HEK293 (cell line): ENCODE measurements around the gene NTSR2.

Experiments used
- CTCF ChIA-PET: fragments of 350-600 bp; formaldehyde crosslinking; extraction: SDS; loops from one replicate; lab custom pipeline; 2021; ENCODE audit warnings: antibody characterized with exemption; lab: Yijun Ruan, JAX
- POLR2A ChIA-PET: fragments of 300-600 bp; formaldehyde crosslinking; extraction: SDS; loops from one replicate; lab custom pipeline; 2020; ENCODE audit warnings: antibody characterized with exemption, inconsistent platforms; lab: Yijun Ruan, JAX
- H3K27ac ChIP-seq: fragments of 200-500 bp; sonication (Bioruptor generic); 2 replicates; pipeline ENCODE4 v1.5.1; 2014; ENCODE audit warnings: low read depth, low read length, control low read depth, inconsistent platforms; ENCODE audit errors: extremely low read depth
- H3K36me3 ChIP-seq, 2 experiments: fragments of 200-500 bp in 1 of 2; sonication (Bioruptor generic) in 1 of 2; 1 replicate in 1 of 2; 2 replicates in 1 of 2; pipeline ENCODE4 v1.5.1; 2014 to 2017; ENCODE audit warnings: inconsistent platforms in 2 of 2, low read length in 2 of 2; ENCODE audit not compliant: control insufficient read depth in 2 of 2, insufficient read depth in 1 of 2
- H3K4me1 ChIP-seq: fragments of 200-500 bp; sonication (Bioruptor generic); 2 replicates; pipeline ENCODE4 v1.5.1; 2014; ENCODE audit warnings: mild to moderate bottlenecking, low read length, inconsistent platforms; ENCODE audit not compliant: control insufficient read depth, insufficient read depth
- H3K4me3 ChIP-seq: 2 replicates; pipeline ENCODE4 v1.5.1; 2011; ENCODE audit warnings: low read depth, mild to moderate bottlenecking, control low read depth, low read length, moderate library complexity
- H3K9me3 ChIP-seq: fragments of 200-500 bp; sonication (Bioruptor generic); 2 replicates; pipeline ENCODE4 v1.5.1; 2014; ENCODE audit warnings: low read depth, low read length, inconsistent platforms; ENCODE audit not compliant: control insufficient read depth, insufficient read depth
- BCL11A ChIP-seq: fragments of 450-650 bp; formaldehyde crosslinking; IDR thresholded peaks from 2 replicates; pipeline ENCODE4 v1.5.1; 2016; ENCODE audit warnings: low read depth, missing biosample characterization, missing genetic modification characterization
- GLIS2 ChIP-seq: fragments of 450-650 bp; formaldehyde crosslinking; IDR thresholded peaks from 2 replicates; pipeline ENCODE4 v1.5.1; 2016; ENCODE audit warnings: missing biosample characterization, missing genetic modification characterization
- KLF10 ChIP-seq: fragments of 450-650 bp; IDR thresholded peaks from 2 replicates; pipeline ENCODE4 v1.5.1; 2018; ENCODE audit warnings: missing biosample characterization, mild to moderate bottlenecking, missing genetic modification characterization
- SALL2 ChIP-seq: fragments of 450-650 bp; formaldehyde crosslinking; IDR thresholded peaks from 2 replicates; pipeline ENCODE4 v1.5.0; 2017; ENCODE audit warnings: missing biosample characterization, mild to moderate bottlenecking, missing genetic modification characterization, borderline replicate concordance
- ZBTB17 ChIP-seq: fragments of 450-650 bp; formaldehyde crosslinking; IDR thresholded peaks from 2 replicates; pipeline ENCODE4 v1.5.1; 2016; ENCODE audit warnings: missing biosample characterization, missing genetic modification characterization
- ZNF274 ChIP-seq, 2 experiments: fragments of 200-500 bp in 1 of 2; fragments of 450-650 bp in 1 of 2; sonication (Bioruptor generic) in 1 of 2; formaldehyde crosslinking in 1 of 2; IDR thresholded peaks; 2 replicates each; pipeline versions ENCODE4 v1.5.1 to v1.6.1; 2014 to 2016; ENCODE audit warnings: borderline replicate concordance in 1 of 2, inconsistent platforms in 1 of 2, low read length in 1 of 2, missing biosample characterization in 1 of 2, missing genetic modification characterization in 1 of 2
- ZNF311 ChIP-seq: fragments of 450-650 bp; formaldehyde crosslinking; IDR thresholded peaks from 2 replicates; pipeline ENCODE4 v1.5.1; 2017; ENCODE audit warnings: missing biosample characterization, missing genetic modification characterization, borderline replicate concordance
- ZNF354C ChIP-seq: fragments of 450-650 bp; formaldehyde crosslinking; IDR thresholded peaks from 2 replicates; pipeline ENCODE4 v1.5.1; 2016; ENCODE audit warnings: missing biosample characterization, missing genetic modification characterization, low read depth, borderline replicate concordance
- ZNF366 ChIP-seq: fragments of 450-650 bp; formaldehyde crosslinking; conservative IDR thresholded peaks from 2 replicates; pipeline ENCODE4 v1.5.1; 2016; ENCODE audit warnings: missing biosample characterization, missing genetic modification characterization
- ZNF37A ChIP-seq: fragments of 450-650 bp; IDR thresholded peaks from 2 replicates; pipeline ENCODE4 v1.5.1; 2018; ENCODE audit warnings: missing biosample characterization, missing genetic modification characterization
- ZNF501 ChIP-seq: fragments of 450-650 bp; formaldehyde crosslinking; IDR thresholded peaks from 2 replicates; pipeline ENCODE4 v1.5.1; 2016; ENCODE audit warnings: missing biosample characterization, missing genetic modification characterization
- ZNF544 ChIP-seq: fragments of 450-650 bp; formaldehyde crosslinking; IDR thresholded peaks from 2 replicates; pipeline ENCODE4 v1.5.0; 2017; ENCODE audit warnings: missing biosample characterization, missing genetic modification characterization
- ZNF610 ChIP-seq: fragments of 450-650 bp; formaldehyde crosslinking; IDR thresholded peaks from 2 replicates; pipeline ENCODE4 v1.5.1; 2016; ENCODE audit warnings: missing biosample characterization, missing genetic modification characterization, borderline replicate concordance
- ZNF830 ChIP-seq: fragments of 450-650 bp; IDR thresholded peaks from 2 replicates; pipeline ENCODE4 v1.5.0; 2018; ENCODE audit warnings: missing biosample characterization, missing genetic modification characterization, low read depth, mild to moderate bottlenecking, moderate library complexity
- ZSCAN23 ChIP-seq: fragments of 450-650 bp; formaldehyde crosslinking; IDR thresholded peaks from 2 replicates; pipeline ENCODE4 v1.5.1; 2016; ENCODE audit warnings: missing biosample characterization, missing genetic modification characterization
- TF ChIP-seq, protein P1 (sequence below): fragments of 450-650 bp; formaldehyde crosslinking; conservative IDR thresholded peaks from 2 replicates; pipeline ENCODE4 v1.5.1; 2016; ENCODE audit warnings: low read depth, missing biosample characterization, missing genetic modification characterization
- TF ChIP-seq, protein P2 (sequence below): fragments of 450-650 bp; formaldehyde crosslinking; IDR thresholded peaks from 2 replicates; pipeline ENCODE4 v1.5.1; 2016; ENCODE audit warnings: missing biosample characterization, missing genetic modification characterization
- TF ChIP-seq, protein P3 (sequence below): fragments of 450-650 bp; formaldehyde crosslinking; IDR thresholded peaks from 2 replicates; pipeline ENCODE4; 2016; ENCODE audit warnings: missing biosample characterization, missing genetic modification characterization
- TF ChIP-seq, protein P4 (sequence below): fragments of 450-650 bp; formaldehyde crosslinking; IDR thresholded peaks from 2 replicates; pipeline ENCODE4 v1.5.1; 2016; ENCODE audit warnings: missing biosample characterization, missing genetic modification characterization

NTSR2 gene

DNA sequence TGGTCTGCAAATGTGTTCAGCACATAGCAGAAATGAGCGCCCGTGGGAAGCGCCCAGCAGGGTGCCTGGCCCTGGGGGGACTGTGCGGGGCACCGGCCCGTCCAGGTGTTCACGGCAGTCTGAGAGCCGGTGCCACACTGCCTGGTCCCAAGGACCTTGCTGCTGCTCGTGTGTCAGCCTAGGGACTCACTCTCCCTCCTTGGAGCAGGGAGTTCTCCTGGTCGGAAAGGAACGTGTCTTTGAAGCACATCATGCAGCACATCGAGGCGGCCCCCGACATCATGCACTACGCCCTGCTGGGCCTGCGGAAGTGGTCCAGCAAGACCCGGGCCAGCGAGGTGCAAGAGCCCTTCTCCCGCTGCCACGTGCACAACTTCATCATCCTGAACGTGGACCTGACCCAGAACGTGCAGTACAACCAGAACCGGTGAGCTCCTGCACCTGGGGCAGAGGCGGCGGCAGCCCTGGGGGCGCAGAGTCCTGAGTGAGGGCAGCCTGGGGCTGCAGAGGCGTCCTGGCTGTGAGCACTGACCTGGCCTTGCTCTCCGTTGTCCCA is 36.0 kb downstream of the NTSR2 start:
- H3K4me1 ChIP-seq, result no peaks in the 10 kb centered on the region
- TF ChIP-seq GLIS2 (tag by site-specific recombination) (no peak), ZNF610 (tag by site-specific recombination) (no peak), ZNF274 (IDR thresholded peaks at IDR 0.05; ENCODE audit: low read length) (no peak), ZNF274 (tag by site-specific recombination; IDR thresholded peaks at IDR 0.05; ENCODE audit: borderline replicate concordance) (no peak), BCL11A (tag by site-specific recombination) (no peak), KLF10 (no peak)
- H3K4me3 ChIP-seq, result no peak overlapping the region
- H3K27ac ChIP-seq, result no peak overlapping the region
- ChIA-PET CTCF (interaction anchor here (0.7 to 0.9 kb wide), 3 partner anchors 51 to 149 kb away, joined by 3 read pairs; no protein-coding TSS in a partner anchor), POLR2A (no interaction called here)
- H3K9me3 ChIP-seq, result no peaks in the 10 kb centered on the region; the same call in 1 of the 2 replicates
- H3K36me3 ChIP-seq, result no peaks in the 10 kb centered on the region

DNA sequence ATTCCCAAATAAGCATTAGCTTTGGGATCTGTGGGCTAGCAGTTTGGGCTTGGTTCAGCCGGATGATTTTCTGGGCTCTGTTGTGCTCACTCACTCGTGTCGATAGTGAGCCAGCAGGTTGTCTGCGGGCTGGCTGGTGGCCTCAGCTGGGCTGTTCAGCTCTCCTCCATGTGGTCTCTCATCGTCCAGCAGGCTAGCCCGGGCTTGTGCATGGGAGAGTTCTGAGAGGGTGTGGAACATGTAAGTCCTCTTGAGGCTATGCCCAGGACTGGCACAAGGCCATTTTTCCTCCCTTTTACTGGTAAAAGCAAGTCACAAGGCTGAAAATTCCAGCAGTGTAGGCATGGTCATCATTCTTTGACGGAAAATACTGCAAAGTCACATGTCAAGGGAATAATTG is 38.5 kb downstream of the NTSR2 start:
- CTCF ChIA-PET, result no interaction called here
- no peak for TF ChIP-seq SALL2
- no peak for TF ChIP-seq ZNF311 (tag by site-specific recombination)
- TF ChIP-seq, protein P1, sequence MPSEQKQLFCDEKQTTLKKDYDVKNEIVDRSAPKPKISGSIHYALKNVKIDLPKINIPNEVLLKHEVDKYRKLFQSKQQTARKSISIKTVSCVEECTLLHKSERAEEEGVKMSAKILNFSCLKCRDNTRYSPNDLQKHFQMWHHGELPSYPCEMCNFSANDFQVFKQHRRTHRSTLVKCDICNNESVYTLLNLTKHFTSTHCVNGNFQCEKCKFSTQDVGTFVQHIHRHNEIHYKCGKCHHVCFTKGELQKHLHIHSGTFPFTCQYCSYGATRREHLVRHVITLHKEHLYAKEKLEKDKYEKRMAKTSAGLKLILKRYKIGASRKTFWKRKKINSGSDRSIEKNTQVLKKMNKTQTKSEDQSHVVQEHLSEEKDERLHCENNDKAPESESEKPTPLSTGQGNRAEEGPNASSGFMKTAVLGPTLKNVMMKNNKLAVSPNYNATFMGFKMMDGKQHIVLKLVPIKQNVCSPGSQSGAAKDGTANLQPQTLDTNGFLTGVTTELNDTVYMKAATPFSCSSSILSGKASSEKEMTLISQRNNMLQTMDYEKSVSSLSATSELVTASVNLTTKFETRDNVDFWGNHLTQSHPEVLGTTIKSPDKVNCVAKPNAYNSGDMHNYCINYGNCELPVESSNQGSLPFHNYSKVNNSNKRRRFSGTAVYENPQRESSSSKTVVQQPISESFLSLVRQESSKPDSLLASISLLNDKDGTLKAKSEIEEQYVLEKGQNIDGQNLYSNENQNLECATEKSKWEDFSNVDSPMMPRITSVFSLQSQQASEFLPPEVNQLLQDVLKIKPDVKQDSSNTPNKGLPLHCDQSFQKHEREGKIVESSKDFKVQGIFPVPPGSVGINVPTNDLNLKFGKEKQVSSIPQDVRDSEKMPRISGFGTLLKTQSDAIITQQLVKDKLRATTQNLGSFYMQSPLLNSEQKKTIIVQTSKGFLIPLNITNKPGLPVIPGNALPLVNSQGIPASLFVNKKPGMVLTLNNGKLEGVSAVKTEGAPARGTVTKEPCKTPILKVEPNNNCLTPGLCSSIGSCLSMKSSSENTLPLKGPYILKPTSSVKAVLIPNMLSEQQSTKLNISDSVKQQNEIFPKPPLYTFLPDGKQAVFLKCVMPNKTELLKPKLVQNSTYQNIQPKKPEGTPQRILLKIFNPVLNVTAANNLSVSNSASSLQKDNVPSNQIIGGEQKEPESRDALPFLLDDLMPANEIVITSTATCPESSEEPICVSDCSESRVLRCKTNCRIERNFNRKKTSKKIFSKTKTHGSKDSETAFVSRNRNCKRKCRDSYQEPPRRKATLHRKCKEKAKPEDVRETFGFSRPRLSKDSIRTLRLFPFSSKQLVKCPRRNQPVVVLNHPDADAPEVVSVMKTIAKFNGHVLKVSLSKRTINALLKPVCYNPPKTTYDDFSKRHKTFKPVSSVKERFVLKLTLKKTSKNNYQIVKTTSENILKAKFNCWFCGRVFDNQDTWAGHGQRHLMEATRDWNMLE (tag by site-specific recombination), result no peak
- no peak for TF ChIP-seq ZNF37A (tag by site-specific recombination)
- no peak for TF ChIP-seq ZNF501 (tag by site-specific recombination)
- TF ChIP-seq ZSCAN23 (tag by site-specific recombination), result no peak
- no peak for TF ChIP-seq ZNF366 (tag by site-specific recombination)
- no peak for TF ChIP-seq ZNF544 (tag by site-specific recombination)
- TF ChIP-seq, protein P2, sequence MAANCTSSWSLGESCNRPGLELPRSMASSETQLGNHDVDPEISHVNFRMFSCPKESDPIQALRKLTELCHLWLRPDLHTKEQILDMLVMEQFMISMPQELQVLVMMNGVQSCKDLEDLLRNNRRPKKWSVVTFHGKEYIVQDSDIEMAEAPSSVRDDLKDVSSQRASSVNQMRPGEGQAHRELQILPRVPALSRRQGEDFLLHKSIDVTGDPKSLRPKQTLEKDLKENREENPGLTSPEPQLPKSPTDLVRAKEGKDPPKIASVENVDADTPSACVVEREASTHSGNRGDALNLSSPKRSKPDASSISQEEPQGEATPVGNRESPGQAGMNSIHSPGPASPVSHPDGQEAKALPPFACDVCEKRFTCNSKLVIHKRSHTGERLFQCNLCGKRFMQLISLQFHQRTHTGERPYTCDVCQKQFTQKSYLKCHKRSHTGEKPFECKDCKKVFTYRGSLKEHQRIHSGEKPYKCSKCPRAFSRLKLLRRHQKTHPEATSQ (tag by site-specific recombination), result no peak
- TF ChIP-seq, protein P3, sequence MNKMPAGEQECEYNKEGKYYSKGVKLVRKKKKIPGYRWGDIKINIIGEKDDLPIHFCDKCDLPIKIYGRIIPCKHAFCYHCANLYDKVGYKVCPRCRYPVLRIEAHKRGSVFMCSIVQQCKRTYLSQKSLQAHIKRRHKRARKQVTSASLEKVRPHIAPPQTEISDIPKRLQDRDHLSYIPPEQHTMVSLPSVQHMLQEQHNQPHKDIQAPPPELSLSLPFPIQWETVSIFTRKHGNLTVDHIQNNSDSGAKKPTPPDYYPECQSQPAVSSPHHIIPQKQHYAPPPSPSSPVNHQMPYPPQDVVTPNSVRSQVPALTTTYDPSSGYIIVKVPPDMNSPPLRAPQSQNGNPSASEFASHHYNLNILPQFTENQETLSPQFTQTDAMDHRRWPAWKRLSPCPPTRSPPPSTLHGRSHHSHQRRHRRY (tag by site-specific recombination), result no peak
- TF ChIP-seq ZNF354C (tag by site-specific recombination), result no peak
- TF ChIP-seq ZNF830 (tag by site-specific recombination), result no peak
- TF ChIP-seq, protein P4, sequence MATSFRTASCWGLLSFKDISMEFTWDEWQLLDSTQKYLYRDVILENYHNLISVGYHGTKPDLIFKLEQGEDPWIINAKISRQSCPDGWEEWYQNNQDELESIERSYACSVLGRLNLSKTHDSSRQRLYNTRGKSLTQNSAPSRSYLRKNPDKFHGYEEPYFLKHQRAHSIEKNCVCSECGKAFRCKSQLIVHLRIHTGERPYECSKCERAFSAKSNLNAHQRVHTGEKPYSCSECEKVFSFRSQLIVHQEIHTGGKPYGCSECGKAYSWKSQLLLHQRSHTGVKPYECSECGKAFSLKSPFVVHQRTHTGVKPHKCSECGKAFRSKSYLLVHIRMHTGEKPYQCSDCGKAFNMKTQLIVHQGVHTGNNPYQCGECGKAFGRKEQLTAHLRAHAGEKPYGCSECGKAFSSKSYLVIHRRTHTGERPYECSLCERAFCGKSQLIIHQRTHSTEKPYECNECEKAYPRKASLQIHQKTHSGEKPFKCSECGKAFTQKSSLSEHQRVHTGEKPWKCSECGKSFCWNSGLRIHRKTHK (tag by site-specific recombination), result no peak
- TF ChIP-seq ZBTB17, result no peak
- POLR2A ChIA-PET, result no interaction called here
- Histone ChIP-seq H3K4me1 (no peaks in the 10 kb centered on the region), H3K4me3 (no peak overlapping the region), H3K9me3 (no peaks in the 10 kb centered on the region; the same call in 1 of the 2 replicates), H3K27ac (no peak overlapping the region), H3K36me3 (peaks cover 0 to 3% of the 10 kb centered on the region in 2 experiments; a peak in 1 of 3 replicates)
